Activated CD8-positive, alpha-beta memory T cell treated with anti-CD3 and anti-CD28 coated beads, Interleukin-2, amount 50 U/mL, for 1 hour (primary cell): ENCODE results near the gene LHX5.
"Not testable (repeated sequence)": the region's sequence is repeated elsewhere in the genome, so short reads cannot be mapped to it uniquely, and the experiment has no call there.

Source experiments
- DNase-seq: peaks from one replicate; pipeline ENCODE4 v3.0.0-alpha.2; 2020; ENCODE audit errors: extremely low read depth

Gene LHX5

DNA sequence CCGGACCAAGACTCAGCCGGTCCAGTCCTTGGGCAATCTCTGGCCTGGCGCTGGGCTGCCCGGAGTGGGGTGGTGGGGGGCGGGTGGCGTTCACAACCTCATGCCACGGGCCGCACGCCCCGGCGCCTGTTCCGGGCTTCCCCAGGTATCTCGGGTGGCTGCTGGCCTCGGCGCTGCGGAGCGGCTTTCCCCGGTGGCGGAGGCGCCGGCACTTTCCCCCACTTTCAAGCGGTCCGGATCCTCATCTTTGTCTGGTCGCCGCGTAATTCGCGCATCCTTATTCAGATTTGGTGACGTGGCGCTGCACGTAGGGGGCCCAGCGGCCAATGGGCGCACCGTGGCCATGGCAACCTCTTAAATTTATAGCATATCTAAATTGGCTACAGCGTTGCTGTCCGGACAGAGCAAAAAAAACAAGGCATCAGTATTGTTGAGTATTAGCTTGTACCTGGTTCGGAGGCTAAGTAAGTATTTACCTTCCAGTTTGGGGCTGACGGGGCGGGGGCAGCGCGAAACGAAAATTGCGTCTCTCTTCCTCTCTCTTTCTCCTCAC lies at the start of gene LHX5:
TSS of gene LHX5 (minus strand) at position 253 of the 553 bp plus-strand sequence. CDS start 373 bp downstream, outside the sequence.
- DNase-seq: no peak

- no peak for DNase-seq
Observed at GRCh38 chr12:113519464-113520307, 48.0 kb upstream of the LHX5 start.

DNA sequence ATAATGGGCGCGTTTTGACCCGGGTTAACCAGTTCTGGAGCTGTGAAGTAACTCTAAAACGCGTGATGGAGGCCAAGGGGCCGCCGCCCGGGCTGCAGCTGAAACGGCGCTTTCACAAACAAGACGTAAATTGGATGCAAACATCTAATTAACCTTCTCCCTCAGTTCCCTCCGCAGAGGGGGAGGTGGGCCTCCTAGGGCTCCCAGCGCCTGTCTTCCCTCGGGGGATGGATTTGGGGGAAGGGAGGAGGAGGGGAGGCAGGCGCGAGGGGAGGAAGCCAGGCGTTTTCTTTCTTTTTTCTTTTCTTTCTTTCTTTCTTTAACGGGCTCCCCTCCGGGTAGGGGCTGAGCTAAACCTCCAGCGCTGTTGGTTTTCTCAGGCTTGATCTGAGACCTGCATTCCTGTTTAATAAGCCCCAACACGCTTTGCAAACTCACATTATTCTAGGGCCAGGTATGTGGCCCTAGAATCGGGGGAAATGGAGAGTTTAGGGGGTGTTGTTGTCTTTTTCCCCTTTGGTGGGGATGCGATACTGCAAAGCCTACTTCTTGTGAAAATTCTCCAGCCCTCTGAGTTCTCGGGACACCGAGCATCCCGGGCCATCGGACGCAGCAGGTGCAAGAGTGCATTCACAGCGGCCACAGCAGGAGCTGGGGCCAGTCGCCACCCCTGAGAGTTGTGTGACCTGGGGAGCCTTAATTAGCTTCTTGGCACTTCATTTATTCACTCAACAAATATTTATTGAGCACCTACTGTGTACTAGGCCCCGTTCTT lies 43.6 kb upstream of the LHX5 start:
- DNase-seq: no peak

DNA sequence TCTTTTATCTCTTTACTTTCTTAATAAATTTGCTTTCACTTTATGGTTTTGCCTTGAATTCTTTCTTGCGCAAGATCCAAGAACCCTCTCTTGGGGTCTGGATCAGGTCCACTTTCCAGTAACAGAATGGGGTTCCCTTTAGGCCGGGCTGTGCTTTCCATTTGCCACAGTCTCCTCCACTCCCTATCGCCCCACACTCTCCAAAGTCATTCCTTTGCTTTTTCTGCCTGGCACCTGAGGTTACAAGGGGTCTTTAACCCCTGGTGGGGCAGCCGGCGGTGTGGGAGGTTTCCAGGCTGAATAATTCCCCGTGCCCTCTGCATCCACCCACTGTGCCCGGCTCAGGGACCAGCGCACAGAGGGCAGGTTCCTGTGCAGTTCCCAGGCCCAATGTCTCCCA lies 42.9 kb upstream of the LHX5 start:
- DNase-seq: no peak

- DNase-seq: no peak
Observed at GRCh38 chr12:113512568-113512967, 40.9 kb upstream of the LHX5 start.

- no peak for DNase-seq
Observed at GRCh38 chr12:113506867-113507266, 35.2 kb upstream of the LHX5 start.

DNA sequence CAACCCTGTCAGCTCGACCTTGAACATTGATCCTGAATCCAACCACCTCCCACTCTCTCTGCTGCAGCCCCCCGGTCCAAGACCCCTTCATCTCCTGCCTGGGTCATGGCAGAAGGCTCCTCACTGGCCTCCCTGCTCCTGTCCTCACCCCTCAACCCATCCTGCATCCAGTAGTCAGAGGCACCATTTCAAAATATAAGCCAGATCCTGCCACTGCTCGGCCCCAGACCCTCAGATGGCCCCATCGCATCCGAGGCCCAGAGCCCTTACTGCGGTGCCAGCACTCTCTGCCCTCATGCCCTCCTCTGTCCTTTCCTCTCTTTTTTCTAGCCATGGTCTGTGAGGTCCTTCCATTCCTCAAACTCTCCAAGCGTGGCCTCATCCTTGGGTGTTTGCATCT lies 34.3 kb upstream of the LHX5 start:
- no peak for DNase-seq

GRCh38 chr12:113504917-113505316 lies 33.2 kb upstream of the LHX5 start:
- no peak for DNase-seq

DNA sequence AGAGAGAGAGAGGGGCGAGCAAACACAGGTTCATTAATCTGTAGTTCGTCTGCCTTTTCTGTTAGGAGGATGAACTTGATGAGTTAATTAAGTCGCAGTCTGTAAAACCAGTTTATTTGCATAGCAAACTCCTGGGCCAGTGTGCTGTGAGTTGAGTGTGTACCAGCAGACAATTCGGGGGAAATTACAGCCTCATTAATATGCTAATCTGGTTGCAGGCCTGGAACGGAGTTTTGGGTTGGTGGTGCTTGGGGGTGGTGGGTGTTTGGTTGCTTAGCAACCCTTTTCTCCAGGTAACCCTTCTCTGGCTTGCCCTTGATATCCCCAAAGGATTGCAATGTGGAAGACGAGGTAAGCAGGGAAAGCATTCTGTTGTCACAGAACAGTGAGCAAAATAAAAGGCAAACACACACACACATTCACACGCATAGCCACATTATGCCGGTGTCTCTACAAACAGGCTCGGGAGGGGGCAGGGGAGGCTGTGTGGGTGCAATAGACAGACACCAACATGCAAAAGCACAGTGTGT lies 29.2 kb upstream of the LHX5 start:
- DNase-seq: no peak

DNA sequence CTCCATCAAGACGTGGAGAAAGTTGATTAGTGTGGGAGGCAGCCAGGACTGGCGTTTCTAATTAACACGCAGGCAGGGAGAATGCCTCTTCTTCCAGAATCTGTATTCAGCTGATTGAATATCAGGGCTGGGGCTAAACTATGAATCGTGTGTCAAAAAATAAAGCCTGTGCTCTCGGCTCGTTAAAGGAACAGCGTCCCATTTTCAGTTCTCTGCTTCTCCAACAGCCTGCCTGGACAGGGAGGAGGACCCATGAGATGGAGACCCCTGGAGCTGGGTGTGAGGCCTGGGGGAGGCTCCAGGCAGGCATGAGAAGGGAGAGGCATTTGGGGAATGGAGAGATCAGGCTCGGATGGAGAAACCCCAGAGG lies 28.6 kb upstream of the LHX5 start:
- DNase-seq: no peak

DNA sequence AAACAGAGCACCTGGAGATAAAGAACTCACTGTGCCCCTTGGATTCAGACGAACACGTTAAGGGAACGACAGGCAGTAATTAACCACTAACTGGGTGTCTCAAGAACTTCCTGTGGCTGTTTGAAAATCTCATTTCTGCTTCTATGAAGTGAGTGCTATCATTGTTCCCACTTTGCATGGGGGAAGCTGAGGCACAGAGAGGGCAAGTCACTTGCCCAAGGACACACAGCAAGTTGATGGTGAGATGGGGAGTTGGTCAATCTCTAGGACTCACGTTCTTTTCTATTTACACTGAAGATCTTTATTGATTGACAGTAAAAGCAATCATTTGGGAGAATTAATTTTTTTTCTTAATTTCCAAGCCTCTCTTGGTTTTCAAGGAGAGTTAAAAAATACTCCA lies 26.8 kb upstream of the LHX5 start:
- no peak for DNase-seq

- DNase-seq: no peak
Observed at GRCh38 chr12:113497693-113498092, 26.0 kb upstream of the LHX5 start.

DNA sequence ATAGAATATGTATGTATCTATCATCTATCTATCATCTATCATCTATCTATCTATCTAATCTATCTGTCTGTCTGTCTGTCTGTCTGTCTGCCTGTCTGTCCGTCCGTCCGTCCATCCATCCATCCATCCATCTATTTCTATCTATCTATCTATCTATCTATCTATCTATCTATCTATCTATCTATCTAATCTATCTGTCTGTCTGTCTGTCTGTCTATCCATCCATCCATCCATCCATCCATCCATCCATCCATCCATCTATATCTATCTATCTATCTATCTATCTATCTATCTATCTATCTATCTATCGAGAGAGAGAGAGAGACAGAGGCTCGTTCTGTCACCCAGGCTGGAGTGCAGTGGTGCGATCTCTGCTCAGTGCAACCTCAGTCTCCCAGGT lies 24.3 kb upstream of the LHX5 start:
- DNase-seq: not testable (repeated sequence)

DNA sequence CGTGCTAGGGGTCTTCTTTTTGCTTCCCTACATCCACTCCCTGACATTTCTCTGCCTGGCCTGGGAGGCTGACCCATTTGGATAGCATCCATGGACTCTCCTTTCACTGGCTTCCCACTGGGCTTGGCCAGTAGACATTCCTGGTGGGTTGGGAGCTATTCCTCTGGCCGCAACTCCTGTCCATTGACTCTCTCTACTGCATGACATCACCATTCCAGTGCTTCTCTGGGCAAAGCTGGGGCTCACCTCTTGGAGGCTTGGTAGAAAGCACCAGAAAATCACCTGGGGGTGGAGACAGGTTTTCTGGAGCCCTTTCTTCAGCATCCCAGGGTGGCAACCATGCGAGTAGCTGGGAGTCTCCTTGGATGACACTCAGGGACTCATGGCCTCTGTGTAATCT lies 16.7 kb upstream of the LHX5 start:
- DNase-seq: no peak

- no peak for DNase-seq
Observed at GRCh38 chr12:113486722-113487121, 15.1 kb upstream of the LHX5 start.

DNA sequence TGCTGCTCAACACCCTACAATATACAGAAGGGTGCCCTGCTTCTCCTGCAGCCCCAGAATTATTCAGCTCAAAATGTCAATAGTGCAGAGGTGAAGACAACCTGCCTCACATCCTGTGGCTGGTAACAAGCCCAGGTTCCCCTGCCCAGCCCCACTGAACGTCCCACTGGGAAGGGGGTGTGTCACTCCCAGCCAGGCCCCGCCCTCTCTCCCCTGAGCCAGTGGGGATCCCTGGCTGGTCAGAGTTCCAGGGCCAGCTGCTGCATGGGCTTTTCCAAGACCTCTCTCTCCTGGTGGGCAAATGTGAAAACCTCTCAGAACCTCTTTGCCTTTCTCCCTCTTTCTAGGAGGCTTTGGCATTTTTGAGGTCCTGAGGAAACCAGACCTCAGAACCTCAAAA lies 13.7 kb upstream of the LHX5 start:
- DNase-seq: no peak

DNA sequence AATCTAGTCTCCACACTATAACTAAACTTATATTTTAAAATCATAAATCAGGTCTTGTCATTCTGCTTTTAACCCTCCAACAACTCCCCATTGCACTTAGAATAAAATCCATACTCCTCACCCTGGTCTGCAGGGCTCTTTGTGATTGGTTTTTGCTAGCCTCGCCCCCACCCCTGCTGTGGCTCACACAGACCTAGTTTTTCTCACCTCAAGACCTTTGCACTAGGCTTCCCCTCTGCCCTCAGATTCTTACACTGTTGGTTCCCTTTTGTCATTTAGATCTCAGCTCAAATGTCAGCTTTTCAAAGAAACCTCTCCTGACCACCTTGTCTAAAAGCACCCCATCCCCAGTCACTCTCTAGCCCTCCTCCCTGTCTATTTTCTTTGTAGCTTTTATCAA lies 10.7 kb upstream of the LHX5 start:
- DNase-seq: no peak

DNA sequence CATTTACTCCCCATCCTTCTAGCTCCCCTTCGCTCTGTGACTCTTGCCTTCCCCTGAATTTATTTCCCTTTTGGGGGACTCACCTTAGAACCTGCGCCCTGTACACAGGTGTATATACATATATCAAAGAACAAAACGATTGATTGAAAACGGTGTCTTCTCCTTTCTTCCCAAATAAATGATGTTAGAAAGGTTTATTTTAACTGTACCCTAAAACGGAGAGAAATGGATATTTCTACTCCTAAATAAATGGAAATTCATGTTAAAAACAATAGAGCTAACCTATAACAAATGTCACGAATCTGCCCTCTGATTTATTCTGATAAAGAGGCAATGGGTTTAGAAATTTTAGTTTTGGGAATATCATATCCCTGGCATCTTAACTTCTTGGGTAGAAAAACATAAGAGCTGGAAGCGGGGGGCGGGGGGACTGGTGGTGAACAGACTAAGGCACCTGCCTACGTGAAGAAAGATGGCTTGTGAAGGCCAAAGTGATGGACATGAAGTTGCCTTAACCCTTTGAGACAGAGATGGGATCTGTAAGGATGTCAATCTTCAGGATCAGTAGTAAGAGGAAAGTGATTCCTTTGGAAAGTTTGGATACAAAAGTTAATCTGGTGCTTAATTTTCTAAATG lies 8.8 kb upstream of the LHX5 start:
- no peak for DNase-seq

DNA sequence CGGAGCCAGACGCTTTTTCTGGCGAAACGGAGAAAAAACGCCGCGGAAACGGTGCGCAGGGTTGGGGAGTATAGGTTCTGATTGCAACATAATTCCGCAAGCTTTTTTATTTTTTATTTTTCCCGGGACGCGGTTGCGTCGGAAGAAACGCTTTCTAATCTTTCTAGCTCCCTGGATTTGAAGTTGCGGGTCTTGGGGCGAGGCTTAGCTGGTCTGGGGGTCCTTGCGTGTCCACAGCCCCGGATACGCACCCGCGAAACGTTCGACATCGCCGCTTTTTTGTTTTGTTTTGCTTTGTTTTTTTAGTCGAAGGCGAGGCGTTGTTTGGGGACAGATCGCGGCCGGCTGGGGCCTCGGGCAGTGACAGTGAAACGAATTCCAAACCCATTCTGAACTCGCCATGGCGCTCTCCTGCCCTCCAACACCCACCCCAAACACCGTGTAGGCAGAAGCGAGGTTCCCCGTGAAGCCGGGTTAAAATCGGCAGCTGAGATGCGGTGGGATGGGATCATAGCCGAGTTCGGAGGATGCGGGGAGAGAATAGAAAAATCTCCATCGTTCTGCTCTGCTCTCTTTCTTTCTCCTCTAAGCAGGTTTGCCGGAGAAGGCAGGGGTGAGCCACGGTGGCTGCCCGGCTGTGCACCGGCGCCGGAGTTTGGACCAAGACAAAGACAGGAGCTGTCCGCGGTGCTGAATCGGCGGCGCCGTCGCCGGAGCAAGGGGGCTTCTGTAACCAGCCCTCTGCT lies 8.1 kb upstream of the LHX5 start:
- DNase-seq: no peak

- DNase-seq: no peak
Observed at GRCh38 chr12:113479216-113479589, 7.5 kb upstream of the LHX5 start.

- DNase-seq: no peak
Observed at GRCh38 chr12:113478351-113479011, 6.8 kb upstream of the LHX5 start.
